Gastrocnemius medialis (tissue), 4 donors: Measurements from ENCODE around the gene FBXL14. TPM values are rescaled to one million over a fixed set of nuclear protein-coding genes. Genes with fewer than 3 reads are reported as not detected.

Experiments used
- ATAC-seq, 2 donors: fragments of 150-250 bp; one replicate each; pipeline ENCODE4 v1.9.1; 2016
- DNase-seq, 2 donors: peaks; one replicate each; pipeline ENCODE4 v3.0.0-alpha.2; 2019
- H3K27ac ChIP-seq, 4 donors: fragments of 200-600 bp; sonication (generic); 1 replicate in 1 of 4; 2 replicates in 3 of 4; pipeline ENCODE4 v1.5.1; 2016 to 2018; ENCODE audit warnings: mild to moderate bottlenecking in 2 of 4, moderate library complexity in 1 of 4
- H3K27me3 ChIP-seq, 3 donors: fragments of 200-600 bp; sonication (generic) in 2 of 3; 1 replicate in 1 of 3; 2 replicates in 2 of 3; pipeline versions ENCODE4 v1.5.1 to v1.6.0; 2016 to 2019; ENCODE audit warnings: mild to moderate bottlenecking in 1 of 3, moderate library complexity in 1 of 3
- H3K36me3 ChIP-seq, 2 donors: fragments of 200-600 bp; sonication (generic) in 1 of 2; one replicate each; pipeline ENCODE4 v1.5.1; 2017 to 2018
- H3K4me1 ChIP-seq, 2 donors: fragments of 200-600 bp; sonication (generic) in 1 of 2; one replicate each; pipeline ENCODE4 v1.5.1; 2016 to 2017; ENCODE audit warnings: mild to moderate bottlenecking in 2 of 2
- H3K4me3 ChIP-seq, 4 donors: fragments of 200-600 bp; sonication (generic) in 3 of 4; 1 replicate in 1 of 4; 2 replicates in 3 of 4; pipeline ENCODE4 v1.5.1; 2016 to 2019; ENCODE audit warnings: mild to moderate bottlenecking in 2 of 4
- H3K9me3 ChIP-seq, 3 donors: fragments of 200-600 bp; sonication (generic) in 2 of 3; 1 replicate in 1 of 3; 2 replicates in 2 of 3; pipeline ENCODE4 v1.5.1; 2016 to 2019
- CTCF ChIP-seq, 5 experiments: fragments of 450-650 bp in 3 of 5; fragments of 200-600 bp in 2 of 5; sonication (generic) in 2 of 5; IDR thresholded peaks in 4 of 5; conservative IDR thresholded peaks in 1 of 5; 1 replicate in 4 of 5; 2 replicates in 1 of 5; pipeline ENCODE4 v1.5.1; 2016 to 2019; ENCODE audit warnings: antibody characterized with exemption in 5 of 5, mild to moderate bottlenecking in 3 of 5, moderate library complexity in 3 of 5
- POLR2A ChIP-seq, 2 donors: fragments of 450-650 bp; IDR thresholded peaks; one replicate each; pipeline ENCODE4 v1.6.1; 2017; ENCODE audit warnings: antibody characterized with exemption in 2 of 2, mild to moderate bottlenecking in 2 of 2, moderate library complexity in 2 of 2
- in situ Hi-C, 4 donors: fragments of 200-750 bp; cut with MboI; loops; one replicate each; pipeline versions ENCODE4 v1.15.0 to v1.8.0; 2017; ENCODE audit warnings: low sequenced_read_pairs in 4 of 4
- intact Hi-C: fragments of 100-400 bp; cut with DNase I; formaldehyde crosslinking; loops from one replicate; pipeline ENCODE4 v1.15.1; 2023; ENCODE audit warnings: low total_unique reads
- total RNA-seq, 4 donors: library from RNA; depleted of rRNA; stranded (reverse); fragments of >200 nt; gene quantifications; one replicate each; pipeline versions ENCODE4 v1.1.0 to v1.2.3, GENCODE V29; 2016

FBXL14 gene
- total RNA-seq, 4 donors from 2014 or later, result 5.8 to 11.5 (median 7.4) TPM

- peak overlapping the region; percentile 5 to 43 (median 26) for H3K4me3 ChIP-seq
- intact Hi-C loops, result no loop called here
- peaks cover 31 to 55% (median 49%) of the 10 kb centered on the region in 3 donors for H3K27me3 ChIP-seq
- H3K4me1 ChIP-seq, result peaks cover 0 to 5% of the 10 kb centered on the region in 2 donors
- no peak for ATAC-seq
- in situ Hi-C loops, result no loop called here
- TF ChIP-seq CTCF (IDR thresholded peaks at IDR 0.05 in 4 of 5, conservative IDR thresholded peaks at IDR 0.05 in 1 of 5), result no peak
- no peak for TF ChIP-seq POLR2A (IDR thresholded peaks at IDR 0.05)
- no peak for DNase-seq
- H3K9me3 ChIP-seq, result no peaks in the 10 kb centered on the region
- no peak overlapping the region for H3K27ac ChIP-seq
- H3K36me3 ChIP-seq, result no peaks in the 10 kb centered on the region
Observed at GRCh38 chr12:1529862-1530591, 64.4 kb downstream of the FBXL14 start.

DNA sequence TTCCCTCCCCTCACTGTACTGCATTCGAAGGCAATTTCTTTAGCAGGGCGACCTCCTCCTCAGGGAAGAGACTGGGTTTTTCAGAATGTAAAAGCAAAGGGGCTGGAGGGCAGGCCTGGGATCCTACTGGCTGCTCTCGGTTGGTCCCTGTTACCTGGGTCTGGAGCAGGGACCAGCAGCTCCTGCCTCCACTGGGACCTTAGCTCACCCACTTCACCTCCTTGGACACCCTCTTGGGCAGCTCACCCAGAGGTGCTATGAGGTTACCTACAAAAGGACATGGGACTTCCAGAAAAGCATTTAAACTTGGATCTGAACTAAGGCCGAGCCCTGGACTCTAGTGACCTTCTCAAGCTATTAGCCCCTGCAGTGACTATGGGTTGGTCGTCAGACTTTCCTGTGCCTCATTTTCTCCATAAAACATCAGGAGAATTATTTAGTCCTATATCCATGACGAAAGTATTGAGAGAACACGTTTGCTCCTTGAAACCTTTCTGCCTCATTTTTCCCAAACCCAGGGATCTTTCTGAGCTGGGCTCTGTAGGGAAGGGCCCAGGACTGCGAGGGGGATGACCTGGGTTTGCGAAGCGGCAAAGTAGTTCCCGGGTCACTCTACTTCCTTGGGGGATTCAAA is 65.0 kb downstream of the FBXL14 start:
- Histone ChIP-seq H3K36me3 (no peaks in the 10 kb centered on the region), H3K27me3 (peaks cover 31 to 55% (median 49%) of the 10 kb centered on the region in 3 donors), H3K4me3 (peak overlapping the region in 3 of 4 donors; percentile 5 to 43 (median 23)), H3K4me1 (peaks cover 0 to 5% of the 10 kb centered on the region in 2 donors), H3K9me3 (no peaks in the 10 kb centered on the region), H3K27ac (no peak overlapping the region)
- DNase-seq, result no peak
- in situ Hi-C loops, result no loop called here
- TF ChIP-seq POLR2A (IDR thresholded peaks at IDR 0.05), result no peak
- TF ChIP-seq CTCF (IDR thresholded peaks at IDR 0.05 in 4 of 5, conservative IDR thresholded peaks at IDR 0.05 in 1 of 5), result no peak
- intact Hi-C loops, result no loop called here
- no peak for ATAC-seq

DNA sequence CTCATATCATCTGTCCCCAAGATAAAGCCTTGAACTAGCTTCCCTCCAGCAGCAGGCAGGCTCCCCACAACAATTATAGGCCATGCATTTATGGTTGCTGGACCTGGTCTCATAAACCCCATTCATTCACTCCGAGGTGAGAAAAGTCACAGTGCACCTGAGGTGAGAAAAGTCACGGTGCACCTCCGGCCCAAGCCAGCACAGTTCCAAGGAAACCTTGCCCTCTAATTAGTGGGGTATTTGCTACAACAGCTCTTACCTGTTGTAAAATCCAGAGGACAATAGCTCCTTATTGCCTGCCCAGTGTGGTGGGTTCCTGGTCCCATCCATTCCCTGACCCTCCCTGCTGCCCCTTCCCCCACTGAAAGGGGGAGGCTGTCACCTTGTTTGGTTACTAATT is 65.6 kb downstream of the FBXL14 start:
- intact Hi-C loops (no loop called here), in situ Hi-C loops (no loop called here)
- Histone ChIP-seq H3K4me3 (no peak overlapping the region), H3K27me3 (peaks cover 31 to 53% (median 49%) of the 10 kb centered on the region in 3 donors), H3K4me1 (peaks cover 0 to 5% of the 10 kb centered on the region in 2 donors), H3K36me3 (no peaks in the 10 kb centered on the region), H3K9me3 (no peaks in the 10 kb centered on the region), H3K27ac (no peak overlapping the region)
- ATAC-seq (no peak), DNase-seq (no peak)
- TF ChIP-seq CTCF (IDR thresholded peaks at IDR 0.05 in 4 of 5, conservative IDR thresholded peaks at IDR 0.05 in 1 of 5) (no peak), POLR2A (IDR thresholded peaks at IDR 0.05) (no peak)

- no peak overlapping the region for H3K27ac ChIP-seq
- H3K36me3 ChIP-seq, result no peaks in the 10 kb centered on the region
- peaks cover 0 to 5% of the 10 kb centered on the region in 2 donors for H3K4me1 ChIP-seq
- intact Hi-C loops (no loop called here), in situ Hi-C loops (no loop called here)
- no peaks in the 10 kb centered on the region for H3K9me3 ChIP-seq
- DNase-seq, result no peak
- no peak for TF ChIP-seq CTCF (IDR thresholded peaks at IDR 0.05 in 4 of 5, conservative IDR thresholded peaks at IDR 0.05 in 1 of 5)
- TF ChIP-seq POLR2A (IDR thresholded peaks at IDR 0.05), result no peak
- ATAC-seq, result no peak
- peaks cover 29 to 43% (median 40%) of the 10 kb centered on the region in 3 donors for H3K27me3 ChIP-seq
- H3K4me3 ChIP-seq, result no peak overlapping the region
Observed at GRCh38 chr12:1527789-1528188, 66.6 kb downstream of the FBXL14 start.
